Prostate gland (tissue), 2 donors: ENCODE data around the gene KPNA4. TPM values are rescaled to one million over a fixed set of nuclear protein-coding genes. Genes with fewer than 3 reads are reported as not detected.

ENCODE experiments used
- DNase-seq: peaks from one replicate; pipeline ENCODE4 v3.0.0-alpha.2; 2019; ENCODE audit warnings: low spot score
- H3K27ac ChIP-seq, 2 donors: fragments of 200-600 bp; sonication (generic); 2 replicates each; pipeline ENCODE4 v1.5.1; 2017 to 2019
- H3K27me3 ChIP-seq: fragments of 200-600 bp; sonication (generic); replicated peaks from 2 replicates; pipeline ENCODE4 v1.5.1; 2019; ENCODE audit not compliant: insufficient read depth
- H3K36me3 ChIP-seq, 2 donors: fragments of 200-600 bp; sonication (generic); 1 replicate in 1 of 2; 2 replicates in 1 of 2; pipeline versions ENCODE4 v1.5.1 to v1.8.1; 2017 to 2019
- H3K4me1 ChIP-seq: fragments of 200-600 bp; sonication (generic); replicated peaks from 2 replicates; pipeline ENCODE4 v1.5.1; 2019
- H3K4me3 ChIP-seq, 2 donors: fragments of 200-600 bp; sonication (generic); 2 replicates each; pipeline ENCODE4 v1.5.1; 2017 to 2019
- H3K9me3 ChIP-seq: fragments of 200-600 bp; sonication (generic); 2 replicates; pipeline ENCODE4 v1.5.1; 2017
- CTCF ChIP-seq, 4 experiments: fragments of 200-600 bp in 2 of 4; fragments of 450-650 bp in 2 of 4; sonication (generic) in 2 of 4; IDR thresholded peaks; 1 replicate in 3 of 4; 2 replicates in 1 of 4; pipeline ENCODE4 v1.5.1; 2016 to 2019; ENCODE audit warnings: antibody characterized with exemption in 4 of 4, mild to moderate bottlenecking in 2 of 4, moderate library complexity in 2 of 4
- POLR2A ChIP-seq: fragments of 450-650 bp; IDR thresholded peaks from one replicate; pipeline ENCODE4 v1.6.1; 2016; ENCODE audit warnings: antibody characterized with exemption, mild to moderate bottlenecking
- POLR2AphosphoS5 ChIP-seq: sonication (generic); formaldehyde crosslinking; IDR thresholded peaks from one replicate; pipeline ENCODE4 v1.6.1; 2017; ENCODE audit warnings: antibody characterized with exemption
- WGBS: methylation state at CpG from one replicate; pipeline ENCODE4 v1.1.5; 2018; 5-methylcytosine and 5-hydroxymethylcytosine counted together
- intact Hi-C: fragments of 100-400 bp; cut with DNase I; formaldehyde crosslinking; loops from one replicate; pipeline ENCODE4 v1.14.2; 2022
- small RNA-seq, 2 donors: library from RNA; depleted of rRNA; stranded (forward); fragments of <200 nt; gene quantifications; one replicate each; pipeline ENCODE3, GENCODE V24; 2016
- total RNA-seq, 2 donors: library from RNA; depleted of rRNA; stranded (reverse); fragments of >200 nt; gene quantifications; one replicate each; pipeline ENCODE4 v1.1.0, GENCODE V29; 2016

Gene KPNA4
- total RNA-seq, 2 donors from 2014 or later: 19.5 to 29.2 TPM

- H3K27me3 ChIP-seq: no peaks in the 10 kb centered on the region
- H3K4me3 ChIP-seq: no peak overlapping the region
- no peaks in the 10 kb centered on the region for H3K36me3 ChIP-seq
- H3K9me3 ChIP-seq: no peaks in the 10 kb centered on the region
- no peak for TF ChIP-seq POLR2A
- WGBS: 30% methylated on average over 3 of the region's 3 CpGs
- intact Hi-C loops: no loop called here
- no peak overlapping the region for H3K27ac ChIP-seq
- DNase-seq: no peak
- no peaks in the 10 kb centered on the region for H3K4me1 ChIP-seq
Observed at GRCh38 chr3:160447544-160447943, 117.8 kb downstream of the KPNA4 start.

GRCh38 chr3:160446522-160447056 lies 118.8 kb downstream of the KPNA4 start:
- Histone ChIP-seq H3K4me1 (no peaks in the 10 kb centered on the region), H3K9me3 (no peaks in the 10 kb centered on the region), H3K27me3 (no peaks in the 10 kb centered on the region), H3K36me3 (no peaks in the 10 kb centered on the region), H3K27ac (no peak overlapping the region), H3K4me3 (no peak overlapping the region)
- intact Hi-C loops: no loop called here
- 93% methylated on average over 13 of the region's 13 CpGs for WGBS
- DNase-seq: no peak
- no peak for TF ChIP-seq POLR2AphosphoS5
- no peak for TF ChIP-seq CTCF (IDR thresholded peaks at IDR 0.05)
- no peak for TF ChIP-seq POLR2A

GRCh38 chr3:160445854-160446253 lies 119.5 kb downstream of the KPNA4 start:
- H3K36me3 ChIP-seq: no peaks in the 10 kb centered on the region
- intact Hi-C loops: no loop called here
- no peaks in the 10 kb centered on the region for H3K27me3 ChIP-seq
- DNase-seq: no peak
- no peak overlapping the region for H3K4me3 ChIP-seq
- no peak for TF ChIP-seq POLR2AphosphoS5
- no peak for TF ChIP-seq POLR2A
- TF ChIP-seq CTCF (IDR thresholded peaks at IDR 0.05): no peak
- H3K9me3 ChIP-seq: no peaks in the 10 kb centered on the region
- WGBS: 100% methylated on average over 1 of the region's 1 CpG
- H3K4me1 ChIP-seq: no peaks in the 10 kb centered on the region
- no peak overlapping the region for H3K27ac ChIP-seq

Small RNA genes lying within 50 kb of the gene (small RNA-seq; reads per million reads assigned to genes)
- 0 reads per million in 2 donors for gene RNU7-136P

Other genes with a start within 250 kb of the KPNA4 start
- 10 to 100 TPM; 16.1 to 43.3 TPM for gene IFT80, start 166.3 kb downstream of the KPNA4 start, total RNA-seq
- gene SMC4, start 165.9 kb downstream of the KPNA4 start, total RNA-seq: 10 to 100 TPM; 13.8 to 40.4 TPM
- gene TRIM59, start 115.8 kb downstream of the KPNA4 start, total RNA-seq: 10 to 100 TPM in 1 of 2 donors, 1 to 10 TPM in 1; 3.2 to 11.4 TPM
- gene ARL14, start 111.6 kb upstream of the KPNA4 start, total RNA-seq: not detected
- gene PPM1L, start 190.7 kb upstream of the KPNA4 start, total RNA-seq: 10 to 100 TPM; 23.6 to 27.0 TPM